GM12878 (cell line): ENCODE results near the gene GADD45A. TPM values are rescaled to one million over a fixed set of nuclear protein-coding genes. Genes with fewer than 3 reads are reported as not detected.

Experiments
- ATAC-seq: fragments of 200-7000 bp; cut with Tn5 transposase; 3 replicates; pipeline ENCODE4 v1.9.1; 2020; ENCODE audit warnings: mild to moderate bottlenecking, moderate library complexity
- BruUV-seq: library from RNA; stranded (reverse); fragments of 400-500 nt; replicated peaks from 2 replicates; lab custom pipeline; 2021; lab: Mats Ljungman, UMichigan
- CTCF ChIA-PET: fragments of 300-600 bp; sonication (Branson Sonifier 250); formaldehyde crosslinking; extraction: SDS; loops from one replicate; lab custom pipeline; 2021; ENCODE audit warnings: inconsistent platforms; lab: Yijun Ruan, JAX
- POLR2A ChIA-PET: fragments of 350-600 bp; formaldehyde crosslinking; extraction: SDS; loops from one replicate; lab custom pipeline; 2021; ENCODE audit warnings: inconsistent platforms; lab: Charles Lee
- RAD21 ChIA-PET: fragments of 300-600 bp; sonication (Branson Sonifier 250); formaldehyde crosslinking; loops from one replicate; lab custom pipeline; 2023; ENCODE audit warnings: antibody characterized with exemption; ENCODE audit not compliant: unreplicated experiment; lab: Charles Lee
- SMC1A ChIA-PET: fragments of 300-600 bp; sonication (Branson Sonifier 250); formaldehyde crosslinking; loops from one replicate; lab custom pipeline; 2023; ENCODE audit not compliant: unreplicated experiment, uncharacterized antibody; lab: Charles Lee
- DNase-seq: peaks from one replicate; pipeline ENCODE4 v3.0.0-alpha.2; 2011; ENCODE audit warnings: low read depth, low spot score
- FAIRE-seq: peaks from 3 replicates; lab custom pipeline; 2011; peaks lifted over from hg19 to GRCh38; lab: Jason Lieb, UNC
- H2AFZ ChIP-seq: 2 replicates; pipeline ENCODE4 v1.6.0; 2011; ENCODE audit warnings: low read depth, low read length, control low read depth; ENCODE audit not compliant: control insufficient read depth
- H3K27ac ChIP-seq: 2 replicates; pipeline ENCODE4 v1.5.1; 2011; ENCODE audit warnings: control low read depth; ENCODE audit not compliant: control insufficient read depth, insufficient read depth
- H3K27me3 ChIP-seq, 2 experiments: replicated peaks in 1 of 2; 2 replicates each; pipeline versions ENCODE4 v1.6.0 to v1.6.1; 2011; ENCODE audit warnings: low read length in 1 of 2; ENCODE audit not compliant: control insufficient read depth in 2 of 2, insufficient read depth in 2 of 2
- H3K36me3 ChIP-seq, 2 experiments: 2 replicates each; pipeline ENCODE4 v1.5.1; 2011; ENCODE audit warnings: low read length in 1 of 2; ENCODE audit not compliant: control insufficient read depth in 2 of 2, insufficient read depth in 2 of 2
- H3K4me1 ChIP-seq: 2 replicates; pipeline ENCODE4 v1.6.1; 2011; ENCODE audit warnings: mild to moderate bottlenecking, low read length, moderate library complexity, mixed read lengths; ENCODE audit not compliant: control insufficient read depth, insufficient read depth
- H3K4me2 ChIP-seq: 2 replicates; pipeline ENCODE4 v1.6.0; 2011; ENCODE audit warnings: control low read depth; ENCODE audit not compliant: control insufficient read depth, insufficient read depth
- H3K4me3 ChIP-seq: fragments of 200-600 bp; sonication (generic); 2 replicates; pipeline ENCODE4 v1.5.1; 2016
- H3K79me2 ChIP-seq: 2 replicates; pipeline ENCODE4 v1.6.0; 2011; ENCODE audit warnings: low read length; ENCODE audit not compliant: control insufficient read depth, insufficient read depth
- H3K9ac ChIP-seq: 2 replicates; pipeline ENCODE4 v1.8.0; 2011; ENCODE audit warnings: low read length, control low read depth, mixed read lengths; ENCODE audit not compliant: control insufficient read depth, insufficient read depth
- H3K9me3 ChIP-seq: replicated peaks from 3 replicates; pipeline ENCODE4 v1.5.1; 2011; ENCODE audit warnings: mild to moderate bottlenecking, low read length; ENCODE audit not compliant: control insufficient read depth, insufficient read depth
- H4K20me1 ChIP-seq: 2 replicates; pipeline ENCODE4 v1.6.0; 2011; ENCODE audit not compliant: control insufficient read depth, insufficient read depth
- E2F8 ChIP-seq: fragments of 450-650 bp; IDR thresholded peaks from 2 replicates; pipeline ENCODE4 v1.6.1; 2018; ENCODE audit warnings: mild to moderate bottlenecking, low read depth, moderate library complexity; ENCODE audit not compliant: partially characterized antibody
- JUND ChIP-seq: IDR thresholded peaks from 2 replicates; pipeline ENCODE4 v1.6.1; 2012; ENCODE audit warnings: low read depth, mild to moderate bottlenecking, low read length, improper control_type of control experiment, moderate library complexity
- PBX3 ChIP-seq: IDR thresholded peaks from 2 replicates; pipeline ENCODE4 v1.6.1; 2011; ENCODE audit warnings: mild to moderate bottlenecking, low read depth, low read length, moderate library complexity; ENCODE audit not compliant: insufficient replicate concordance
- SRF ChIP-seq, 2 experiments: IDR thresholded peaks; 2 replicates each; pipeline ENCODE4 v1.6.1; 2011; ENCODE audit warnings: low read depth in 2 of 2, low read length in 2 of 2, mild to moderate bottlenecking in 1 of 2, moderate library complexity in 1 of 2
- WGBS: methylation state at CpG from one replicate; pipeline ENCODE4 v1.1.6; 2016; ENCODE audit warnings: low lambda C conversion rate; ENCODE audit not compliant: insufficient replicate concordance, insufficient coverage; ENCODE audit errors: missing lambda C conversion rate; 5-methylcytosine and 5-hydroxymethylcytosine counted together
- in situ Hi-C: fragments of 300-500 bp; cut with MboI; formaldehyde crosslinking; loops from 9 replicates; pipeline ENCODE4 v1.14.3; 2018; ENCODE audit warnings: mixed read lengths
- intact Hi-C: fragments of 100-400 bp; cut with micrococcal nuclease; formaldehyde crosslinking; loops from one replicate; pipeline ENCODE4 v1.14.2; 2022; ENCODE audit not compliant: unreplicated experiment
- polyA plus RNA-seq, 11 experiments: library from polyadenylated mRNA; depleted of rRNA in 4 of 11; unstranded in 6 of 11; stranded (reverse) in 5 of 11; fragments of >200 nt; fragmentation: Nextera tagmentation in 4 of 11; fragmentation: Illumina TruSeq in 1 of 11; extraction: Ambion mirVana in 4 of 11; extraction: Trizol in 1 of 11; gene quantifications; 1 replicate in 1 of 11; 2 replicates in 10 of 11; pipeline versions ENCODE4 v1.2.1 to v1.2.3, GENCODE V29; 2011 to 2016; ENCODE audit warnings: inconsistent platforms in 2 of 11, missing spikeins in 2 of 11, low read depth in 1 of 11
- total RNA-seq, 4 experiments: library from RNA; depleted of rRNA in 3 of 4; stranded (reverse); fragments of >200 nt in 3 of 4; fragmentation: Illumina TruSeq in 1 of 4; extraction: Trizol in 1 of 4; gene quantifications; 2 replicates each; pipeline versions ENCODE4 v1.2.1 to v1.2.3, GENCODE V29; 2013 to 2021
- TF ChIP-seq, protein P1 (sequence below): fragments of 150-350 bp; IDR thresholded peaks from 2 replicates; pipeline ENCODE4 v1.6.1; 2014; ENCODE audit warnings: mild to moderate bottlenecking, low read depth, low read length

The GADD45A gene
- total and polyA plus RNA-seq, 10 of the 15 experiments (the other 5 are each of a cell fraction or from before 2014, with no cell fraction given), result 4.7 to 48.9 (median 18.5) TPM

DNA sequence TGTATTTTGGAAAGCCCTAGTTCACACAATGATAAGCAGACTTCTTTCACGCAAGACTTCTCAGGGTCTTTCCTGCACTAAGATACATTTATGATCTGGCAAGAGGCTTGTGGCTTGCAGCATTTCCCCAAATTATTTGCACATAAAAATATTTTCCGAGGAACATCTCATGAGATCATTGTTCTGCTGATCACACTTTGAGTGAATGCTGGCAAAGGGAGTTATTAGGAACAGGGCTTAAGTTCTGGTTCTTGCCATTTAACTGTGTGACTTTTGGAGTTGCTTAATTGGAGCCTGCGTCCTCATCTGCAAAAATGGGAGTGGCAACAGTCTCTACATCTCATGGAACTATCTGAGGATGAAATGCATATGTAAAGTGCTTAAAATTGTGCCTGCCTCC lies 50.2 kb downstream of the GADD45A start:
- Histone ChIP-seq H4K20me1 (no peaks in the 10 kb centered on the region), H3K36me3 (no peaks in the 10 kb centered on the region), H3K4me2 (no peak overlapping the region), H3K9me3 (no peaks in the 10 kb centered on the region), H3K27ac (no peak overlapping the region; the same call in 1 of the 2 replicates), H3K27me3 (no peaks in the 10 kb centered on the region), H3K79me2 (no peaks in the 10 kb centered on the region), H3K9ac (no peak overlapping the region), H2AFZ (no peak overlapping the region), H3K4me3 (no peak overlapping the region), H3K4me1 (peaks cover 35% of the 10 kb centered on the region)
- intact Hi-C loops (no loop called here), in situ Hi-C loops (no loop called here)
- no peak for FAIRE-seq
- RAD21 ChIA-PET, result interaction anchor here (1.5 to 2.0 kb wide), 3 partner anchors 11 to 25 kb away, joined by 4 to 9 read pairs (median 4); no protein-coding TSS in a partner anchor
- POLR2A ChIA-PET, result interaction anchor here (1.2 kb wide), 1 partner anchor 25 kb away, joined by 3 read pairs; no protein-coding TSS in a partner anchor
- SMC1A ChIA-PET, result interaction anchor here (0.8 to 14.7 kb wide), 7 partner anchors 11 to 84 kb away, joined by 3 to 227 read pairs (median 4); partner anchors contain the start of gene GADD45A
- WGBS, result 13% methylated on average over 3 of the region's 3 CpGs
- BruUV-seq, result no TSS peak
- DNase-seq, result no peak
- CTCF ChIA-PET, result interaction anchor here (1.0 to 5.7 kb wide), 3 partner anchors 12 to 174 kb away, joined by 3 to 33 read pairs (median 4); no protein-coding TSS in a partner anchor
- ATAC-seq, result no peak
- no peak for TF ChIP-seq E2F8
- TF ChIP-seq, protein P1, sequence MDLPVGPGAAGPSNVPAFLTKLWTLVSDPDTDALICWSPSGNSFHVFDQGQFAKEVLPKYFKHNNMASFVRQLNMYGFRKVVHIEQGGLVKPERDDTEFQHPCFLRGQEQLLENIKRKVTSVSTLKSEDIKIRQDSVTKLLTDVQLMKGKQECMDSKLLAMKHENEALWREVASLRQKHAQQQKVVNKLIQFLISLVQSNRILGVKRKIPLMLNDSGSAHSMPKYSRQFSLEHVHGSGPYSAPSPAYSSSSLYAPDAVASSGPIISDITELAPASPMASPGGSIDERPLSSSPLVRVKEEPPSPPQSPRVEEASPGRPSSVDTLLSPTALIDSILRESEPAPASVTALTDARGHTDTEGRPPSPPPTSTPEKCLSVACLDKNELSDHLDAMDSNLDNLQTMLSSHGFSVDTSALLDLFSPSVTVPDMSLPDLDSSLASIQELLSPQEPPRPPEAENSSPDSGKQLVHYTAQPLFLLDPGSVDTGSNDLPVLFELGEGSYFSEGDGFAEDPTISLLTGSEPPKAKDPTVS, result no peak
- TF ChIP-seq SRF (IDR thresholded peaks at IDR 0.05; ENCODE audit: low read depth in 2 of 2, low read length in 2 of 2), result no peak
- no peak for TF ChIP-seq JUND
- TF ChIP-seq PBX3, result no peak
